HFFc6 (cell line): ENCODE results near the gene C5AR2. TPM values are rescaled to one million over a fixed set of nuclear protein-coding genes. Genes with fewer than 3 reads are reported as not detected.

Experiments
- DNase-seq: peaks from one replicate; pipeline ENCODE4 v3.0.0-alpha.2; 2018
- H3K27ac Mint-ChIP-seq: 2 replicates; pipeline ENCODE4 v1.8.0; 2020; ENCODE audit warnings: mild to moderate bottlenecking, mixed read lengths
- H3K27me3 Mint-ChIP-seq: 2 replicates; pipeline ENCODE4 v1.8.0; 2021; ENCODE audit warnings: mild to moderate bottlenecking, moderate library complexity, mixed read lengths; ENCODE audit not compliant: insufficient read depth
- H3K36me3 Mint-ChIP-seq: 2 replicates; pipeline ENCODE4 v1.8.0; 2021; ENCODE audit warnings: low read depth, mixed read lengths
- H3K4me1 Mint-ChIP-seq: 2 replicates; pipeline ENCODE4 v1.8.0; 2020; ENCODE audit warnings: low read depth, mixed read lengths
- H3K4me3 Mint-ChIP-seq: 2 replicates; pipeline ENCODE4 v1.8.0; 2020; ENCODE audit warnings: mild to moderate bottlenecking, moderate library complexity, mixed read lengths
- H3K9me3 Mint-ChIP-seq: 2 replicates; pipeline ENCODE4 v1.8.0; 2020; ENCODE audit warnings: mild to moderate bottlenecking, mixed read lengths
- CTCF ChIP-seq: fragments of 200-600 bp; sonication (generic); IDR thresholded peaks from 2 replicates; pipeline ENCODE4 v1.5.0; 2021; ENCODE audit warnings: antibody characterized with exemption, mild to moderate bottlenecking
- total RNA-seq, 6 experiments: library from RNA; stranded (reverse); fragmentation: NEBNext Ultra II Directional; extraction: Animal tissue kit (Norgen Biotek cat#: 25700); gene quantifications; 2 replicates in 1 of 6; 3 replicates in 5 of 6; pipeline ENCODE4 v1.2.3, GENCODE V29; 2021

The C5AR2 gene
- total RNA-seq, 6 experiments from 2014 or later: 0.03 to 0.14 (median 0.05) TPM; not detected in 2

GRCh38 chr19:47375694-47376588, 44.0 kb downstream of the C5AR2 start:
- Mint-ChIP-seq H3K4me1 (no peaks in the 10 kb centered on the region), H3K27ac (no peak overlapping the region), H3K9me3 (no peaks in the 10 kb centered on the region), H3K4me3 (no peak overlapping the region), H3K27me3 (no peaks in the 10 kb centered on the region), H3K36me3 (no peaks in the 10 kb centered on the region; the same call in 1 of the 2 replicates)
- no peak for TF ChIP-seq CTCF
- DNase-seq: no peak

GRCh38 chr19:47376589-47377144, 44.7 kb downstream of the C5AR2 start:
- Mint-ChIP-seq H3K4me3 (no peak overlapping the region), H3K36me3 (peaks cover 4% of the 10 kb centered on the region), H3K27me3 (no peaks in the 10 kb centered on the region), H3K9me3 (no peaks in the 10 kb centered on the region), H3K4me1 (no peaks in the 10 kb centered on the region), H3K27ac (no peak overlapping the region)
- no peak for DNase-seq
- no peak for TF ChIP-seq CTCF

- Mint-ChIP-seq H3K36me3 (peaks cover 7% of the 10 kb centered on the region), H3K9me3 (no peaks in the 10 kb centered on the region), H3K27me3 (no peaks in the 10 kb centered on the region), H3K27ac (no peak overlapping the region), H3K4me1 (no peaks in the 10 kb centered on the region), H3K4me3 (no peak overlapping the region)
- TF ChIP-seq CTCF: no peak
- no peak for DNase-seq
These were observed 45.3 kb downstream of the C5AR2 start for GRCh38 chr19:47377208-47377701.

- H3K9me3 Mint-ChIP-seq: no peaks in the 10 kb centered on the region
- no peak overlapping the region for H3K4me3 Mint-ChIP-seq
- DNase-seq: no peak
- H3K27me3 Mint-ChIP-seq: no peaks in the 10 kb centered on the region
- TF ChIP-seq CTCF: no peak
- no peaks in the 10 kb centered on the region for H3K4me1 Mint-ChIP-seq
- H3K27ac Mint-ChIP-seq: no peak overlapping the region
- peaks cover 9% of the 10 kb centered on the region for H3K36me3 Mint-ChIP-seq
These were observed 45.8 kb downstream of the C5AR2 start for GRCh38 chr19:47377801-47378200.

GRCh38 chr19:47378246-47378645, 46.3 kb downstream of the C5AR2 start:
- Mint-ChIP-seq H3K27me3 (peaks cover 2% of the 10 kb centered on the region; the same call in 1 of the 2 replicates), H3K4me3 (no peak overlapping the region), H3K4me1 (no peaks in the 10 kb centered on the region), H3K9me3 (no peaks in the 10 kb centered on the region), H3K36me3 (peaks cover 9% of the 10 kb centered on the region), H3K27ac (no peak overlapping the region)
- TF ChIP-seq CTCF: no peak
- no peak for DNase-seq
